ENCODE data around the gene RTRAF. TPM values are rescaled to one million over a fixed set of nuclear protein-coding genes. Genes with fewer than 3 reads are reported as not detected.
A peak's percentile ranks its signal among the peaks of the same experiment; 100 is the strongest.

The RTRAF gene
- total and polyA plus RNA-seq, 12 donors = 178 to 276 (median 214) TPM

- DNase-seq = no peak
These were observed 1.1 kb upstream of the RTRAF start for GRCh38 chr14:51988221-51988620.

DNA sequence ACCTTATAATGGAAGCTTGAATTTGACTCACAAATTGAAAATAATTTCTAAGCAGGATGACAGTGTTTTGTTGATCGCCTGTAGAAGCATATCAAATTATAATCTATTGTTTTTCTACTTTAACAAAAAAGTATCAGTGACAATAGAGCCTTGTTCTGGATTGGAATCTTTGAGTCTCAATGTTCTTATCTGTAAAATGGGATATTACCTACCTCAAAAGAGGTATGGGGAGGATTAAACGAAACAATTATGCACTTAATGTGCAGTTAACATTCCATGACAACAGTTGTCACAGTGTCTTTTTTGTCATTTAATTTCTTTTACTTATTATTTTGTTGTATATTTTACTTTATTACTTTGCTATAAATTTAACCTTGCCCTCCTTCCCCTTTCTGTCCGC, 1.1 kb downstream of the RTRAF start:
- Histone ChIP-seq H3K36me3 (peaks cover 0 to 48% (median 6%) of the 10 kb centered on the region in 9 donors), H3K9me3 (no peaks in the 10 kb centered on the region), H3K27me3 (no peaks in the 10 kb centered on the region), H3K4me3 (peak overlapping the region in 8 of 10 donors; percentile 80 to 96 (median 93)), H3K4me1 (peaks cover 0 to 62% (median 53%) of the 10 kb centered on the region in 9 donors), H3K27ac (peak overlapping the region in 4 of 10 donors; percentile 90 to 96 (median 92))
- intact Hi-C loops (cut with DNase I) = loop anchor here in 4 of 10 donors (5.0 to 10.0 kb wide), 4 partner anchors 74 to 284 kb away; partner anchors contain the start of genes NID2 (in 1 of the 4) and PTGDR (in 1 of the 4)
- DNase-seq (no peak), ATAC-seq (no peak)
- no peak for TF ChIP-seq CTCF (IDR thresholded peaks at IDR 0.05)
- 72 to 73% methylated on average over 3 of the region's 3 CpGs for WGBS, 2 donors

More at GRCh38 chr14:51988221-51988620, 1.1 kb upstream of the RTRAF start:
- H3K4me1 ChIP-seq = peaks cover 0 to 40% (median 36%) of the 10 kb centered on the region in 9 donors
- H3K9me3 ChIP-seq = peaks cover 0 to 4% (median 0%) of the 10 kb centered on the region in 11 donors
- peak overlapping the region in 2 of 10 donors; percentile 80 to 93 for H3K4me3 ChIP-seq
- H3K27me3 ChIP-seq = no peaks in the 10 kb centered on the region
- intact Hi-C loops (cut with DNase I) = loop anchor here in 2 of 10 donors (2.0 to 10.0 kb wide), 3 partner anchors 333 to 706 kb away; no protein-coding TSS in a partner anchor
- H3K27ac ChIP-seq = no peak overlapping the region
- WGBS, 2 donors = 42 to 49% methylated on average over 1 of the region's 1 CpG
- H3K36me3 ChIP-seq = peaks cover 0 to 25% (median 6%) of the 10 kb centered on the region in 9 donors
- no peak for ATAC-seq
- TF ChIP-seq CTCF (IDR thresholded peaks at IDR 0.05) = no peak

DNA sequence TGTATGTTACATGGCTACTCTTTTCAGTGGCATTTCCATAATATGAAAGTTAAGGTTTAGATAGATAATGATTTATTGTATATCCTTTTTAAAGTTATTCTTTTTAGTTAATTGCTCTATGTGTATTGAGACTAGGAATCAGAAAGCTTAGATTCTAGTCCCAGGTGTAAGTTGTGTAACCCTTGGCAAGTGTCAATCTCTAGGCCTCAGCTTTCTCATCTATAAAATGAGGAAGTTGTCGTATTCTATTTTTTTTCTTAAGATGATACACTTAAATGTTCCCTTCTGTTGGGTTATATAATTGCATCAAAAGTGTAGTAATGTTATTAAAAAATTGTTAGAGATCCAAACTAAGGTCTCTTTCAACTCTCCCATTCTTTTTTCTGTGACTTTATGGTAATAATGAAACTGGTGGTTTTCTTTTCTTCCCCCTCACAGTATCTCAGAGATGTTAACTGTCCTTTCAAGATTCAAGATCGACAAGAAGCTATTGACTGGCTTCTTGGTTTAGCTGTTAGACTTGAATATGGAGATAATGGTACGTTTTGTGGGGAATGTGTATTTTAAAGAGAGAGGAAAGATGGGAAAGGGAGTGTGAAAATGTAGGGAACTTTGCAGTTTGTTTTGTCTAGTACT, 4.1 kb downstream of the RTRAF start:
- H3K4me1 ChIP-seq = peaks cover 0 to 75% (median 65%) of the 10 kb centered on the region in 9 donors
- WGBS, 2 donors = 76% methylated on average over 3 of the region's 3 CpGs

More for the DNA sequence above, 4.1 kb downstream of the RTRAF start:
- intact Hi-C loops (cut with DNase I) = loop anchor here in 4 of 10 donors (5.0 to 10.0 kb wide), 4 partner anchors 71 to 281 kb away; partner anchors contain the start of genes NID2 (in 1 of the 4) and PTGDR (in 1 of the 4)
- no peaks in the 10 kb centered on the region for H3K27me3 ChIP-seq
- H3K4me3 ChIP-seq = no peak overlapping the region
- H3K9me3 ChIP-seq = no peaks in the 10 kb centered on the region
- H3K36me3 ChIP-seq = peaks cover 0 to 71% (median 9%) of the 10 kb centered on the region in 9 donors
- no peak for ATAC-seq
- no peak for DNase-seq
- peak overlapping the region in 1 of 10 donors; percentile 12 for H3K27ac ChIP-seq
- no peak for TF ChIP-seq CTCF (IDR thresholded peaks at IDR 0.05)

Data from heart right ventricle (tissue), 16 donors.